Mesendoderm (in vitro differentiated cells): ENCODE measurements around the gene FCN3.

ENCODE experiments used
- DNase-seq: peaks from one replicate; pipeline ENCODE4 v3.0.0; 2013
- H2AK5ac ChIP-seq: 2 replicates; pipeline ENCODE4 v1.6.1; 2013; ENCODE audit warnings: low read length, inconsistent platforms
- H2BK120ac ChIP-seq: 2 replicates; pipeline ENCODE4 v1.6.1; 2013; ENCODE audit warnings: low read depth, mild to moderate bottlenecking, low read length, moderate library complexity, mixed read lengths
- H2BK15ac ChIP-seq: replicated peaks from 2 replicates; pipeline ENCODE4 v1.6.1; 2013; ENCODE audit warnings: low read depth, mild to moderate bottlenecking, moderate library complexity
- H2BK5ac ChIP-seq: 2 replicates; pipeline ENCODE4 v1.6.1; 2013; ENCODE audit warnings: low read length, inconsistent platforms
- H3K18ac ChIP-seq: 2 replicates; pipeline ENCODE4 v1.6.1; 2013; ENCODE audit warnings: mild to moderate bottlenecking, low read length, mixed read lengths
- H3K23ac ChIP-seq: one replicate; pipeline ENCODE4 v1.6.1; 2013; ENCODE audit warnings: low read length
- H3K27ac ChIP-seq: 2 replicates; pipeline ENCODE4 v1.5.1; 2013; ENCODE audit warnings: low read depth, mild to moderate bottlenecking, inconsistent platforms, low read length, moderate library complexity
- H3K27me3 ChIP-seq: 2 replicates; pipeline ENCODE4 v1.6.1; 2013; ENCODE audit warnings: low read length, control low read depth, mild to moderate bottlenecking, inconsistent platforms; ENCODE audit not compliant: insufficient read depth, poor library complexity
- H3K36me3 ChIP-seq: 2 replicates; pipeline ENCODE4 v1.6.1; 2013; ENCODE audit warnings: low read length, inconsistent platforms; ENCODE audit not compliant: control insufficient read depth, insufficient read depth
- H3K4ac ChIP-seq: one replicate; pipeline ENCODE4 v1.6.1; 2013; ENCODE audit warnings: low read depth, mild to moderate bottlenecking, low read length, moderate library complexity
- H3K4me1 ChIP-seq: 2 replicates; pipeline ENCODE4 v1.6.1; 2013; ENCODE audit warnings: low read depth, low read length, inconsistent platforms; ENCODE audit not compliant: control insufficient read depth
- H3K4me2 ChIP-seq: 2 replicates; pipeline ENCODE4 v1.6.1; 2013; ENCODE audit warnings: low read length
- H3K4me3 ChIP-seq: 2 replicates; pipeline ENCODE4 v1.5.1; 2013; ENCODE audit warnings: mild to moderate bottlenecking, low read length
- H3K56ac ChIP-seq: one replicate; pipeline ENCODE4 v1.6.1; 2013; ENCODE audit warnings: low read length
- H3K79me1 ChIP-seq: 2 replicates; pipeline ENCODE4 v1.6.1; 2013; ENCODE audit warnings: low read length, inconsistent platforms
- H3K79me2 ChIP-seq: 2 replicates; pipeline ENCODE4 v1.6.1; 2013; ENCODE audit warnings: mild to moderate bottlenecking, low read length; ENCODE audit not compliant: control insufficient read depth, insufficient read depth
- H3K9ac ChIP-seq: 2 replicates; pipeline ENCODE4 v1.6.1; 2013; ENCODE audit warnings: low read length, inconsistent platforms
- H4K5ac ChIP-seq: one replicate; pipeline ENCODE4 v1.6.1; 2013; ENCODE audit warnings: low read length
- H4K8ac ChIP-seq: one replicate; pipeline ENCODE4 v1.6.1; 2013; ENCODE audit warnings: low read depth, mild to moderate bottlenecking, control low read depth, low read length, moderate library complexity
- WGBS: extraction: QIAGEN DNeasy Blood & Tissue Kit; methylation state at CpG from one replicate; pipeline ENCODE4 v1.1.7; 2013; ENCODE audit warnings: low lambda C conversion rate, missing lambda C conversion rate; ENCODE audit not compliant: insufficient coverage; ENCODE audit errors: extremely low coverage; 5-methylcytosine and 5-hydroxymethylcytosine counted together

The FCN3 gene

DNA sequence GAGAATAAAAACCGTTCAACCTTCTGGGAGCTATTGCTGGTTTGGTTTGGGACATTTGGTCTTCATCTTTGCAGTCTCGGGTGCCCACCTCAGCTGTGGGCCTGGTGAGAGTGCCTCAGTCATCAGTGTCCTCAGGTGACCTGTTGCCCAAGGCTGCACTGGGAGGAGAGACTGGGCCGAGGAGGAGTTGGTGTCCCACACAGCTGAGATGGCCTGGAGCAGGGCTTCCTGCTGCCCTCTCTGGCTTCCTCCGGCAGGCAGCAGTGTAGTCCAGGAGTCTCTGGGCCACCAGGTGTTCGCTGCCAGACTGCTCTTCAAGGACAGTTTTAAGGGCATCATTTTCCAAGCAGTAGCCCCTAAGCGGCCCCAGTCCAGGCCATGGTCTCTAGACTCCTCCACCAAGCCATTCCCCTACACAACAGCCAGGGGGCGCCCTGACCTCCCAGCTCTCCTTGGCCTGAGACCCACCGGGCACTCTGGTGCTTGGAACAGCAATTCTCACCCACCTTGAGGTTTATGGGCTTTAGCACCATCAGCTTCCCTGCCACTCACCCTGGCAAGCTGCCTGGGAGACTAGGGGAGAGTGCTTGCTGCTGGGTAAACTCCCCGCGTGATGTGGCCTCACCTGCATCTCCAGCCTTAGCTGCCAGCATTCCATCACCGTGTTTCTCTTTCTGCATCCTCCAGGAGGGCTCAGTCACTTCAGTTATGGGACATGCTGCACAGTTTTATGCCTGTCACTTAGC is 41.9 kb downstream of the FCN3 start:
- Histone ChIP-seq H3K79me2 (peaks cover 8% of the 10 kb centered on the region), H2BK120ac (no peak overlapping the region), H3K36me3 (peaks cover 7% of the 10 kb centered on the region), H3K4me3 (no peak overlapping the region), H3K27me3 (no peaks in the 10 kb centered on the region), H3K27ac (no peak overlapping the region), H3K4me2 (no peak overlapping the region), H3K56ac (no peak overlapping the region), H3K4me1 (no peaks in the 10 kb centered on the region), H3K18ac (no peak overlapping the region), H2AK5ac (no peak overlapping the region), H3K9ac (no peak overlapping the region), H3K79me1 (peaks cover 8% of the 10 kb centered on the region), H4K5ac (no peak overlapping the region), H4K8ac (no peak overlapping the region), H3K23ac (no peak overlapping the region), H3K4ac (no peak overlapping the region), H2BK5ac (no peak overlapping the region), H2BK15ac (no peak overlapping the region)
- peak; percentile 67 for DNase-seq
- WGBS: no CpG with 5 or more reads among the region's 11 CpGs

GRCh38 chr1:27331922-27332321 is 42.7 kb downstream of the FCN3 start:
- Histone ChIP-seq H3K36me3 (peaks cover 7% of the 10 kb centered on the region), H4K5ac (no peak overlapping the region), H3K23ac (no peak overlapping the region), H3K27me3 (no peaks in the 10 kb centered on the region), H2BK5ac (no peak overlapping the region), H3K79me2 (peaks cover 10% of the 10 kb centered on the region), H3K4me2 (no peak overlapping the region), H3K79me1 (peaks cover 9% of the 10 kb centered on the region), H4K8ac (no peak overlapping the region), H3K18ac (no peak overlapping the region), H3K4me3 (no peak overlapping the region), H2BK120ac (no peak overlapping the region), H2AK5ac (no peak overlapping the region), H2BK15ac (no peak overlapping the region), H3K56ac (no peak overlapping the region), H3K4me1 (no peaks in the 10 kb centered on the region), H3K9ac (no peak overlapping the region), H3K27ac (no peak overlapping the region), H3K4ac (no peak overlapping the region)
- WGBS: no CpG with 5 or more reads among the region's 5 CpGs
- DNase-seq: no peak

DNA sequence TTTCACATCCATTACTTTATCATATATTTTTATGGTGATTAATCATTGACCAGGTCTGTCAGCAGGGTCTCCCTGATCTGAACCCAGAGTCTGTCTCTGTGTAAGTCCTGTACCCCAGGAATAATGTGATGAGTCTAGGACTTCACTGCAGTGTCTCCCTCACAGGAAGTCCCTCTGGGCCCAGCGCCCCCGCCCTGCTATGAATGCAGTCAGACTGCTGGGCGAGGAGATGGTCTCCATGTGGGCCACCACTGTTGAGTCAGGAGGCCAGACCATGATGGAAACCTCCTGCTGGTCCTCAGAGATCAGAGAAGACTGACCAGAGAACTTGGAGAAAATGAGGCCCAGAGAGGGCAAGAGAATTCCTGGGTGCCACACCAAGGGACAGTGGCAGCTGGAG is 43.2 kb downstream of the FCN3 start:
- Histone ChIP-seq H3K79me2 (peaks cover 14% of the 10 kb centered on the region), H3K23ac (no peak overlapping the region), H3K79me1 (peaks cover 14% of the 10 kb centered on the region), H2BK120ac (no peak overlapping the region), H3K4me3 (no peak overlapping the region), H3K27me3 (no peaks in the 10 kb centered on the region), H2BK15ac (no peak overlapping the region), H2BK5ac (no peak overlapping the region), H3K27ac (no peak overlapping the region), H3K4me2 (no peak overlapping the region), H4K8ac (no peak overlapping the region), H4K5ac (no peak overlapping the region), H3K4ac (no peak overlapping the region), H2AK5ac (no peak overlapping the region), H3K4me1 (no peaks in the 10 kb centered on the region), H3K56ac (no peak overlapping the region), H3K36me3 (peaks cover 7% of the 10 kb centered on the region), H3K9ac (no peak overlapping the region), H3K18ac (no peak overlapping the region)
- no peak for DNase-seq
- no CpG with 5 or more reads among the region's 3 CpGs for whole genome bisulfite sequencing

DNA sequence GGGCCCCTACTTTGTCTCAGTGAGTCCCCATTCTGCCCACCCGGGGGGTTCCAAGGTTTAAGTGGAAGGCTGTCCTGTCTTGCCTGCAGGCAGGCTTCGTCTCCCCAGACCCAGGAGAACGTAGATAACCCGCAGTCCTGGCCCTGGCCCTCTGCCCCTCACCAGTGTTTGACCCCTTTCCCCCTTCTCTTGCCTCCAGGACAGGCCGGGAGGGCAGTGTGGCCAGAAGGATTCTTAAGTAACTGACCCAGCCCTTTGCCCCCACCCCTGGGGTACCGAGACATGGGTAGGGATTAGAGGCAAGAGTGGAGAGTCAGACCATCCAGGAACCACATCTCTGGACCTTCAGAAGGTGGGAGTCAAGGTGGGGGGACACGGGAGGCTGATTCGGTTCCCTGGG is 43.8 kb downstream of the FCN3 start:
- Histone ChIP-seq H3K4me2 (no peak overlapping the region), H2BK5ac (no peak overlapping the region), H3K4me3 (no peak overlapping the region), H2AK5ac (no peak overlapping the region), H3K27me3 (no peaks in the 10 kb centered on the region), H3K27ac (no peak overlapping the region), H2BK15ac (no peak overlapping the region), H3K79me1 (peaks cover 16% of the 10 kb centered on the region), H4K8ac (no peak overlapping the region), H2BK120ac (no peak overlapping the region), H3K4ac (no peak overlapping the region), H3K36me3 (peaks cover 7% of the 10 kb centered on the region), H3K56ac (no peak overlapping the region), H4K5ac (no peak overlapping the region), H3K9ac (no peak overlapping the region), H3K4me1 (no peaks in the 10 kb centered on the region), H3K23ac (no peak overlapping the region), H3K79me2 (peaks cover 15% of the 10 kb centered on the region), H3K18ac (no peak overlapping the region)
- no peak for DNase-seq
- WGBS: no CpG with 5 or more reads among the region's 8 CpGs

- H4K8ac ChIP-seq: no peak overlapping the region
- no peak overlapping the region for H3K4me3 ChIP-seq
- peaks cover 34% of the 10 kb centered on the region for H3K79me2 ChIP-seq
- peaks cover 29% of the 10 kb centered on the region for H3K79me1 ChIP-seq
- H3K56ac ChIP-seq: peak overlapping the region; percentile 42
- H3K36me3 ChIP-seq: peaks cover 6% of the 10 kb centered on the region
- no peak overlapping the region for H4K5ac ChIP-seq
- no peak overlapping the region for H3K18ac ChIP-seq
- no peak overlapping the region for H2BK5ac ChIP-seq
- no peak overlapping the region for H2BK15ac ChIP-seq
- no CpG with 5 or more reads among the region's 5 CpGs for WGBS
- no peak overlapping the region for H3K4ac ChIP-seq
- H2BK120ac ChIP-seq: no peak overlapping the region
- H3K4me1 ChIP-seq: peaks cover 1% of the 10 kb centered on the region
- H3K23ac ChIP-seq: no peak overlapping the region
- no peak overlapping the region for H3K27ac ChIP-seq
- H3K9ac ChIP-seq: no peak overlapping the region
- no peak for DNase-seq
- H2AK5ac ChIP-seq: no peak overlapping the region
- no peaks in the 10 kb centered on the region for H3K27me3 ChIP-seq
- H3K4me2 ChIP-seq: no peak overlapping the region
Measured at GRCh38 chr1:27327964-27328363, 46.7 kb downstream of the FCN3 start.

DNA sequence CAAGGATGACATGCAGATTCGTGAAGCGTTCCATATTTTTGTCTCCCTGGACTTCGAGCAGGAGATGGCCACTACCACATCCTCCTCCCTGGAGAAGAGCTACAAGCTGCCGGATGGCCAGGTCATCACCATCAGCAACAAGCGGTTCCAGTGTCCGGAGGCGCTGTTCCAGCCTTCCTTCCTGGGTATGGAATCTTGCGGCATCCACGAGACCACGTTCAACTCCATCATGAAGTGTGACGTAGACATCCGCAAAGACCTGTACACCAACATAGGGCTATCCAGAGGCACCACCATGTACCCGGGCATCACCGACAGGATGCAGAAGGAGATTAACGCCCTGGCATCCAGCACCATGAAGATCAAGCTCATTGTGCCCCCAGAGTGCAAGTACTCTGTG is 49.3 kb downstream of the FCN3 start:
- no CpG with 5 or more reads among the region's 15 CpGs for WGBS
- H4K8ac ChIP-seq: no peak overlapping the region
- H3K27me3 ChIP-seq: no peaks in the 10 kb centered on the region
- DNase-seq: no peak
- no peak overlapping the region for H3K27ac ChIP-seq
- H3K23ac ChIP-seq: no peak overlapping the region
- H4K5ac ChIP-seq: no peak overlapping the region
- H2BK120ac ChIP-seq: no peak overlapping the region
- H3K4me2 ChIP-seq: no peak overlapping the region
- H3K18ac ChIP-seq: no peak overlapping the region
- H3K4me1 ChIP-seq: peaks cover 1% of the 10 kb centered on the region
- no peak overlapping the region for H3K4me3 ChIP-seq
- no peak overlapping the region for H3K9ac ChIP-seq
- H3K4ac ChIP-seq: no peak overlapping the region
- no peak overlapping the region for H2BK15ac ChIP-seq
- H3K56ac ChIP-seq: no peak overlapping the region
- no peak overlapping the region for H2BK5ac ChIP-seq
- no peak overlapping the region for H2AK5ac ChIP-seq
- peaks cover 41% of the 10 kb centered on the region for H3K79me2 ChIP-seq
- H3K79me1 ChIP-seq: peaks cover 29% of the 10 kb centered on the region
- H3K36me3 ChIP-seq: peaks cover 5% of the 10 kb centered on the region
